ENCODE results near the gene SGPP2.

The SGPP2 gene

GRCh38 chr2:222424276-222424728 lies at the start of gene SGPP2:
SGPP2 (plus strand) TSS chr2:222424543; CDS start chr2:222424603, 60 bp downstream.
- H3K27me3 ChIP-seq: peaks cover 92% of the 10 kb centered on the region
- H3K4me3 ChIP-seq (ENCODE audit: low read depth in 1 of 2, low read length in 1 of 2): peak within 1 kb of the TSS; percentile 53 to 63
- no peak for TF ChIP-seq CTCF (IDR thresholded peaks at IDR 0.05)
- H3K36me3 ChIP-seq: no peaks in the 10 kb centered on the region
- H3K9me3 ChIP-seq: no peaks in the 10 kb centered on the region
- peaks cover 10 to 26% of the 10 kb centered on the region in 2 experiments for H3K4me1 ChIP-seq (ENCODE audit: control insufficient read depth in 1 of 2, insufficient read depth in 1 of 2, low read depth in 1 of 2, low read length in 1 of 2)
- H3K27ac ChIP-seq: no peak within 1 kb of the TSS

GRCh38 chr2:222375798-222376197 lies 48.5 kb upstream of the SGPP2 start:
- H3K9me3 ChIP-seq: no peaks in the 10 kb centered on the region

DNA sequence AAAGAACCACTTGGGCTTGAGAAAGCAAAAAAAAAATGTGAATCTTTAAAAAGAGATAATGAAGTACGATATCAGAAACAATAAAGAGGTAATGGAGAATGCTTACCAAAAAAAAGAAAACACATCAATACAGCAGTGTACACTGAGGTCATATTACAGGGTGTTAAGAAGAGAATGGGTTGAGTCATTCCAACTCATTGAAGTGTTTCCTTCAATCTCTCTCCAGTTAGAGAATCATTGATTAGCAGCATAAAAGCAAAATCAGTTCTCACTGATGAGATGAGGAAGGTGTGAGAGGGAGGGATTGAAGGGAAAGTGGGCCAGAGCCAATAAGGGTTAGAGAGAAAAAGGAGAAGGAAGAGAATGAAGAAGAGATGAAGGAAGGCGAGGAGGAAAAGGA lies 43.9 kb upstream of the SGPP2 start:
- H3K4me1 ChIP-seq (ENCODE audit: control insufficient read depth in 1 of 2, insufficient read depth in 1 of 2, low read depth in 1 of 2, low read length in 1 of 2): no peaks in the 10 kb centered on the region
- H3K36me3 ChIP-seq: no peaks in the 10 kb centered on the region
- no peak overlapping the region for H3K4me3 ChIP-seq (ENCODE audit: low read depth in 1 of 2, low read length in 1 of 2)
- H3K27ac ChIP-seq: no peak overlapping the region
- H3K27me3 ChIP-seq: no peaks in the 10 kb centered on the region
- TF ChIP-seq CTCF (IDR thresholded peaks at IDR 0.05): no peak
- no peaks in the 10 kb centered on the region for H3K9me3 ChIP-seq

More at GRCh38 chr2:222375798-222376197, 48.5 kb upstream of the SGPP2 start:
- Histone ChIP-seq H3K4me1 (ENCODE audit: control insufficient read depth in 1 of 2, insufficient read depth in 1 of 2, low read depth in 1 of 2, low read length in 1 of 2) (no peaks in the 10 kb centered on the region), H3K27ac (no peak overlapping the region), H3K4me3 (ENCODE audit: low read depth in 1 of 2, low read length in 1 of 2) (no peak overlapping the region), H3K36me3 (no peaks in the 10 kb centered on the region), H3K27me3 (no peaks in the 10 kb centered on the region)
- no peak for TF ChIP-seq CTCF (IDR thresholded peaks at IDR 0.05)

DNA sequence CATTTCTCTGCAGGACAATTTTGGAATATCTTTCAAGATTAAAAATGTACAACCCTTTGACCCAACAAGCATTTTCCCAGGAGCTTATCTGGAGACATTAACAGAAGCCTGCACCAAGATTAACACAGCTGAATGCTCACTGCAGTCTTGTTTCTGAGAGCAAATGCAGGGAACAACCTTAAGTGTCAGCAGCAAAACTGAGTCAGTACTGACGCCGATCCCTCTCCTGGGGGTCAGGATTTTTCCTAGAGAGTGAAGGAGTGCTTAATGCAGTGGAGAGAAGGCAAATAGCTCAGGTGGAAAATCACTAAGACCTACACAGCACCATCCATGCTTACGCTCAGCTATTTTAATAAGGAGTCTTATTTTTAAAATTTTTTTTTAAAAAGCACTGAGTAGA lies 42.8 kb upstream of the SGPP2 start:
- TF ChIP-seq CTCF (IDR thresholded peaks at IDR 0.05): no peak
- Histone ChIP-seq H3K27ac (no peak overlapping the region), H3K27me3 (peaks cover 4% of the 10 kb centered on the region), H3K36me3 (no peaks in the 10 kb centered on the region), H3K4me1 (ENCODE audit: control insufficient read depth in 1 of 2, insufficient read depth in 1 of 2, low read depth in 1 of 2, low read length in 1 of 2) (no peaks in the 10 kb centered on the region), H3K9me3 (no peaks in the 10 kb centered on the region), H3K4me3 (ENCODE audit: low read depth in 1 of 2, low read length in 1 of 2) (no peak overlapping the region)

GRCh38 chr2:222383255-222383654 lies 41.1 kb upstream of the SGPP2 start:
- no peak overlapping the region for H3K27ac ChIP-seq
- TF ChIP-seq CTCF (IDR thresholded peaks at IDR 0.05): no peak
- H3K4me1 ChIP-seq (ENCODE audit: control insufficient read depth in 1 of 2, insufficient read depth in 1 of 2, low read depth in 1 of 2, low read length in 1 of 2): no peaks in the 10 kb centered on the region
- H3K27me3 ChIP-seq: peaks cover 15% of the 10 kb centered on the region
- H3K4me3 ChIP-seq (ENCODE audit: low read depth in 1 of 2, low read length in 1 of 2): no peak overlapping the region
- no peaks in the 10 kb centered on the region for H3K9me3 ChIP-seq
- H3K36me3 ChIP-seq: no peaks in the 10 kb centered on the region

Data from neutrophil (primary cell).